ENCODE measurements around the gene RAD23B.
A peak's percentile ranks its signal among the peaks of the same experiment; 100 is the strongest.

RAD23B gene

DNA sequence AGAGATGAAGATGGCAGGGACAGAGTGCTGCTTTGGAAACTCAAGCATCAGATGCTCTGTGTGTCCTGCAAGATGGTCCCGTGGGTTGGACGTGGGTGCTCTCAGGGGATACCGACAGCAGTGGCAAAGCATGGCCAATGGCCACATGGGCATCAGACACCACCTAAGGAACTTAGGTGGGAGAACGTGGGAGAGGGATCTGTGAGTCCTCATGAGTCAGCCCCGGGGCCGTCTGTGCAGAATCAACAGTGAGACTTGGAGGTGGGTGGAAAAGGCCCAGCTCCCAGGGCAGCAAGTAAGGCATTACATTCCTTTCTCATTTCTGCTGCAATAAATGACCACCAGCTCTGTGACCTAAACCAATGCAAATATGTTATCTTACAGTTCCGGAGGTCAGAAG is 77.0 kb downstream of the RAD23B start:
- Histone ChIP-seq H3K9me3 (ENCODE audit: control insufficient read depth, low read length) (no peaks in the 10 kb centered on the region), H3K27me3 (replicated peaks; ENCODE audit: control insufficient read depth, insufficient read depth, low read length) (no peaks in the 10 kb centered on the region), H3K4me1 (ENCODE audit: control insufficient read depth, insufficient read depth, low read length) (no peaks in the 10 kb centered on the region), H3K36me3 (ENCODE audit: control insufficient read depth, insufficient read depth, low read length, severe bottlenecking) (no peaks in the 10 kb centered on the region), H3K9ac (ENCODE audit: low read length) (no peak overlapping the region), H3K4me3 (ENCODE audit: low read length) (no peak overlapping the region)
- DNase-seq (ENCODE audit: low read depth) = no peak

DNA sequence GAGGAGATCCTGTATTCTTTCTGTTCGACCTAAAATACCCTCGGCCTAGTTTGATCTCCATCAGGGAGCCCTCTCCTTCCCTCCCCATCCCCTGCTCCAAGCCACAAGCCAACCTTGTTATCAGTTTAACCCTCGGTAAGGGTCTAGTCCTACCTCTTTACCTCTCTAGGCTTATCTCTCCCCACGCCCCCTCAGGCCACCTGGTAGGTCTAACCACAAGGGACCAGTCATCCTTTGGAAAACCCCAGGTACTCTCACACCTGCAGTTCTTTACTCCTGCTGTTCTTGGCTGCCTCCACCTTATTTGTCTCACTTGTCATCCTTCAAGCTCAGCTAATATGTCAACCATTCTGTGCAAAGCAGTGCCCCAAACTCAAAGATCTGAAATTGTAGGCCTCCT is 78.7 kb downstream of the RAD23B start:
- H3K4me1 ChIP-seq (ENCODE audit: control insufficient read depth, insufficient read depth, low read length) = no peaks in the 10 kb centered on the region
- H3K36me3 ChIP-seq (ENCODE audit: control insufficient read depth, insufficient read depth, low read length, severe bottlenecking) = no peaks in the 10 kb centered on the region
- H3K27me3 ChIP-seq (replicated peaks; ENCODE audit: control insufficient read depth, insufficient read depth, low read length) = peaks cover 2% of the 10 kb centered on the region
- H3K9ac ChIP-seq (ENCODE audit: low read length) = no peak overlapping the region
- no peak for DNase-seq (ENCODE audit: low read depth)
- H3K9me3 ChIP-seq (ENCODE audit: control insufficient read depth, low read length) = no peaks in the 10 kb centered on the region
- no peak overlapping the region for H3K4me3 ChIP-seq (ENCODE audit: low read length)

DNA sequence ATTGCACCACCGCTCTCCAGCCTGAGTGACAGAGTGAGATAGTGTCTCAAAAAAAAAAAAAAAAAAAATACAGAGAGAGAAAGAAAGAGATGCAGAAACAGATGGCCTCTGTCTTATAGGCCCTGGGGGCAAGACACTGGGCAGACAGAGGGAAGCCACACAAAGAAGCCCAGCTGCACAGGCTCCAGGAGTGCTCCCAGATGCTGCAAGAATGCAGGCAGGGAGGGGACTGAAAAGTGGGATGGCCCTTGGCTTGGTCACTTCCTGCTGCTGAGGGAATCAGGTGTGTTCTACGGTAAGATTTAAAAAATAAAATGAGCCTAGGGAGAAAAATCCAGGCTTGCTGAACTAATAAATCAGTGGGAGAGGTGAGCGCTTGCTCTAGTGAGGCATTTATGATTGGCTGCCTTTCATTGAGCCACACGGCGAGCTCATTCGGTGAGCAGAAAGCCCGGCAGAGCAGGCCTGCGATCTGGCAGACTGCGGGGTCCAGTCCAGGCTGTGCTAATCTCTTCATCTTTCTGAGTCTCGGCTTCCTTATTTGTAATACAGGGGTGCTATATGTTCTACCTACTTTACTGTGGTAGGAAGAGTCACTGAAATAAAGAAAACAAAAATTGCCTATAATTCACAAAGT is 80.6 kb downstream of the RAD23B start:
- no peaks in the 10 kb centered on the region for H3K4me1 ChIP-seq (ENCODE audit: control insufficient read depth, insufficient read depth, low read length)
- H3K27me3 ChIP-seq (replicated peaks; ENCODE audit: control insufficient read depth, insufficient read depth, low read length) = peaks cover 4% of the 10 kb centered on the region
- no peaks in the 10 kb centered on the region for H3K36me3 ChIP-seq (ENCODE audit: control insufficient read depth, insufficient read depth, low read length, severe bottlenecking)
- no peaks in the 10 kb centered on the region for H3K9me3 ChIP-seq (ENCODE audit: control insufficient read depth, low read length)
- H3K4me3 ChIP-seq (ENCODE audit: low read length) = no peak overlapping the region
- H3K9ac ChIP-seq (ENCODE audit: low read length) = no peak overlapping the region
- no peak for DNase-seq (ENCODE audit: low read depth)

DNA sequence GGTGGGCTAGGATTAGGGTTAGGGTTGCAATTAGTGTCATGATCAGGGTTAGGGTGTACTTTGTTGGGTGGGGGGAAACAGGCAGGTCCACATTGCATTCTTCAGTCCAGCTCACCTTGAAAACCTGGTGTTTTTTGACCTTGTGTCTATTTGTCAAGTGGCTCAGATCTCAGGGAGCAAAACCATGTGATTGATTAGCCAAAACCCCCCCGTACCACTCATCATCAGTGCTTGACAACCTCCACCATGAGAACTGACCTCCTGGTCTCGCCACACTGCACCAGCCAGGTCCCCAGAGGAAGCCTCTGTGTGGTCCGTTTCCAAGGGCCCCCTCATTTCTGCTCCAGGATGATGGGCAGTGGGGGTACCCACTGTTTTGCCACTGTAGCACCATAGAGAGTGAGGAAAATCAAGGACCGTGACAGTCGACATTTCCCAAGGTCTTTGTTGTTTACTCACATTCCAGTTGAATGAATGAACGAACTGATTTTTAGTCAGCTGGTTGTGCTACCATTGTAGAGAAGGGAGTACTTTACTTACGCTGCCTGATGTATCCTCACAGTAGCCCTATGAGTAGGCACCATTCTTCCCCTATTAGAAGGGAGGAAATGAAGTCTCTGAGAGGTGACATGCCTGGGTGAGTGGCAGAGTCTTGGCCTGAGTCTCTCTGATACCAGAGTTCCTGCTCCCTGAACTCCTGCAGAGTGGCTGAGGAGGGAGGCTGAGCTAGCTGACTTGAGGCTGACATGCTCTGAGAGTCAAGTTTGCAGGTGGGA is 84.8 kb downstream of the RAD23B start:
- Histone ChIP-seq H3K36me3 (ENCODE audit: control insufficient read depth, insufficient read depth, low read length, severe bottlenecking) (no peaks in the 10 kb centered on the region), H3K9ac (ENCODE audit: low read length) (no peak overlapping the region), H3K4me3 (ENCODE audit: low read length) (no peak overlapping the region), H3K4me1 (ENCODE audit: control insufficient read depth, insufficient read depth, low read length) (no peaks in the 10 kb centered on the region), H3K27me3 (replicated peaks; ENCODE audit: control insufficient read depth, insufficient read depth, low read length) (peaks cover 9% of the 10 kb centered on the region), H3K9me3 (ENCODE audit: control insufficient read depth, low read length) (no peaks in the 10 kb centered on the region)
- DNase-seq (ENCODE audit: low read depth) = peak; percentile 38

DNA sequence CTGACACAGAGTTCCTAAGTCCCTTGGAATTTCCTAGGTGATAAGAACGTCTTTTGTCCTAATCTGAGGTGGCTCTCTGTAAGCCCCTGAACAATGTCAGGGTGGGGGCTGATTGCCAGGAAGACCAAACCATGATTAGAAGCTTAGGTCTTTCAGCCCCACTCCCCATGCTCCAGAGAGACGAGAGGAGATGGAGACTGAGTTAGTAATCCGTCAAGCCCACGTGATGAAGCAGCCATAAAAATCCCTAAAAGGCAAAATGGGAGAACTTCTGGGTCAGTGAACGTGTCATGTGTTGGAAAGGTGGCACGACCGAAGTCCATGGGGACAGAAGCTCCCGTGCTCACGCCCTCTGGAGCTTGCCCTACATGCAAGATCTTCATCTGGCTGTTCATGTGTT is 85.6 kb downstream of the RAD23B start:
- Histone ChIP-seq H3K36me3 (ENCODE audit: control insufficient read depth, insufficient read depth, low read length, severe bottlenecking) (no peaks in the 10 kb centered on the region), H3K9ac (ENCODE audit: low read length) (no peak overlapping the region), H3K4me3 (ENCODE audit: low read length) (no peak overlapping the region), H3K9me3 (ENCODE audit: control insufficient read depth, low read length) (no peaks in the 10 kb centered on the region), H3K4me1 (ENCODE audit: control insufficient read depth, insufficient read depth, low read length) (no peaks in the 10 kb centered on the region), H3K27me3 (replicated peaks; ENCODE audit: control insufficient read depth, insufficient read depth, low read length) (peaks cover 9% of the 10 kb centered on the region)
- DNase-seq (ENCODE audit: low read depth) = no peak

DNA sequence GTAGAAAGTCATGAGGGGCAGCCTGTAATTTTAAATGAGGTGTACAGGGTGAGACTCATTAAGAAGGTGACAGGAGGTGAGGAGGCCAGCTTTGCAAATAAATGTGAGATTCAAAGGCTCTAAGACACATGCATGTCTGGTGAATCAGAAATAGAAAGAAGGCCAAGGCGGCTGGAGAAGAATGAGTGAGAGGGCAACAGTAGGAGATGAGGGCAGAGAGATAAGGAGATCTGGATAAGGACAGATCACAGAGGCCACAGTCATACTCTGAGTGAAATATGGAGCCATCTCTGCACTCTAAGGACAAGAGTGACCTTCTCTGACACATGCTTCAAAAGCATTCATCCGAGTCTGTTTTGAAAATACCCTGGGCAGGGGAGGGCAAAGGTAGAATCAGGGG is 90.7 kb downstream of the RAD23B start:
- Histone ChIP-seq H3K9me3 (ENCODE audit: control insufficient read depth, low read length) (no peaks in the 10 kb centered on the region), H3K27me3 (replicated peaks; ENCODE audit: control insufficient read depth, insufficient read depth, low read length) (peaks cover 20% of the 10 kb centered on the region), H3K9ac (ENCODE audit: low read length) (no peak overlapping the region), H3K4me3 (ENCODE audit: low read length) (no peak overlapping the region), H3K36me3 (ENCODE audit: control insufficient read depth, insufficient read depth, low read length, severe bottlenecking) (no peaks in the 10 kb centered on the region), H3K4me1 (ENCODE audit: control insufficient read depth, insufficient read depth, low read length) (no peaks in the 10 kb centered on the region)
- DNase-seq (ENCODE audit: low read depth) = no peak

DNA sequence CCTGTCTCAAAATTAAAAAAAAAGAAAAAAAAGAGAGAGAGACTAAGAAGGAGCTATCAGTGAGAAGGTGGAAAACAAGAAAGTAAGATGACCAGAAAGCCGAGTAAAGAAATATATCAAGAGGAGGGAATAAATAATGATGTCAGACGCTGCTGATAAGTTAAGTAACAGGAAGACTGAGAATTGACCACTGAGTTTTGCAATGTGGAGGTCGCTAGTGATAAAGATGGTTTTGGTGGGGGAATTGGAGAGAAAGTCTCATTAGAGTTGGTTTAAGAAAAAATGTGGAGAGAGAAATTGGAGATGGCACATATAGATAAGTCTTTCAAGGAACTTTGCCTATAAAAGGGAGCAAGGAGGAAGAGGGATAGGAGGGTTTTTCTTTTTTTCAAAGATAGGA is 91.9 kb downstream of the RAD23B start:
- H3K4me3 ChIP-seq (ENCODE audit: low read length) = no peak overlapping the region
- no peak overlapping the region for H3K9ac ChIP-seq (ENCODE audit: low read length)
- no peaks in the 10 kb centered on the region for H3K9me3 ChIP-seq (ENCODE audit: control insufficient read depth, low read length)
- DNase-seq (ENCODE audit: low read depth) = no peak
- no peaks in the 10 kb centered on the region for H3K4me1 ChIP-seq (ENCODE audit: control insufficient read depth, insufficient read depth, low read length)
- peaks cover 17% of the 10 kb centered on the region for H3K27me3 ChIP-seq (replicated peaks; ENCODE audit: control insufficient read depth, insufficient read depth, low read length)
- no peaks in the 10 kb centered on the region for H3K36me3 ChIP-seq (ENCODE audit: control insufficient read depth, insufficient read depth, low read length, severe bottlenecking)

DNA sequence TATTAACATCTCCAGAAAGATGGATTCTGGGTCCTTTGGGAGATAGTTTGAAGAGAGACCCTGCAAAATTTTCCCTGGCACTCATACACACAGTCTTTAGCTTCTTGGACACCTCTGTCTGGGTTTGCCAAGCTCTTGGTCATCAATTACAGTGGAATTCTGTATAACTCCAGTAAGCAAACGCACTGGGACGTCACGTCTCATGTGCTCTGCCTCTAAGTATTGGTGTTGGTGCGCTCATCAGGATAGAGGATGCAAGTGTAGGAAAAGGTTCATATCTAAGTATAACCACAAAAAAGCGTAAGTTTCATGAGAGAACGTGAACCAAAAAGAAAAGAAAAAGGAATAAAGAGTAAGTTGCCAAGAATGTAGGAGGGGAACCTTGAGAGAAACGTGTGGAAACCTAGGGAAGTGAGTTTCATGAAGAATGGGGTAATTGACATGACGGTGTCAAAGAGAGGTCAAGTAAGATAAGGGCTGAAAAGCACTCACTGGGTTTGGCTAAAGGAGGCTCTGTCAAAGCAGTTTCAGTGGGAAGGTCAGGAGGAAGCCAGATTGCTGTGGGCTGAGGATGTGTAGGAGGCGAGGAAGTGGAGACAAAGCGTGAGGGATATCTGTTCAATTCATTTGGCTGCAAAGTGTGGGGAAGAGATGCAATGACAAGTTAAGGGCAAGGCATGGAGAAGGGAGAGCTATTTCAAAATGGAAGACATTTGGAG is 92.7 kb downstream of the RAD23B start:
- H3K27me3 ChIP-seq (replicated peaks; ENCODE audit: control insufficient read depth, insufficient read depth, low read length) = peaks cover 17% of the 10 kb centered on the region
- H3K9ac ChIP-seq (ENCODE audit: low read length) = no peak overlapping the region
- no peak overlapping the region for H3K4me3 ChIP-seq (ENCODE audit: low read length)
- H3K36me3 ChIP-seq (ENCODE audit: control insufficient read depth, insufficient read depth, low read length, severe bottlenecking) = no peaks in the 10 kb centered on the region
- DNase-seq (ENCODE audit: low read depth) = no peak
- H3K9me3 ChIP-seq (ENCODE audit: control insufficient read depth, low read length) = no peaks in the 10 kb centered on the region
- H3K4me1 ChIP-seq (ENCODE audit: control insufficient read depth, insufficient read depth, low read length) = no peaks in the 10 kb centered on the region

DNA sequence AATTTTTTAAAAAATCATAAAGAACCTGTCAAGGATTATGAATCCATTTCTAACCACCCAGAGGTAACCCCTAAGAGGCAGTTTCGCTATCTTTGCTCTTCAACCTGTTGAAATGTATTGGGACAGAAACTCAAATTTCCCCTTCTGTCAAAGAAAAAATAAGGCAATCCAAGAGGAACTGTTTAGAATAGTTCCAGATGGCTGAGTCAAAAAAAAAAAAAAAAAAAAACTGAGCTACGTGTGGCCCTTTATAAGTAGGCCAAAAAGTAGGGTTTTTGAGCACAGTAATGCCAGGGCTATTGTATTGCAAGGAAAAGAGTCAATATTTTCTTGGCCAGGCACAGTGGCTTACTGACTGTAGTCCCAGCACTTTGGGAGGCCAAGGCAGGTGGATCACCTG is 94.9 kb downstream of the RAD23B start:
- no peaks in the 10 kb centered on the region for H3K4me1 ChIP-seq (ENCODE audit: control insufficient read depth, insufficient read depth, low read length)
- H3K4me3 ChIP-seq (ENCODE audit: low read length) = no peak overlapping the region
- H3K36me3 ChIP-seq (ENCODE audit: control insufficient read depth, insufficient read depth, low read length, severe bottlenecking) = no peaks in the 10 kb centered on the region
- H3K27me3 ChIP-seq (replicated peaks; ENCODE audit: control insufficient read depth, insufficient read depth, low read length) = peaks cover 17% of the 10 kb centered on the region
- no peak overlapping the region for H3K9ac ChIP-seq (ENCODE audit: low read length)
- DNase-seq (ENCODE audit: low read depth) = no peak
- no peaks in the 10 kb centered on the region for H3K9me3 ChIP-seq (ENCODE audit: control insufficient read depth, low read length)

All from adipocyte (in vitro differentiated cells).